ENCODE results near the gene GIMAP7. TPM values are rescaled to one million over a fixed set of nuclear protein-coding genes. Genes with fewer than 3 reads are reported as not detected.

Gene GIMAP7
- total RNA-seq, 4 donors from 2014 or later, result 15.8 to 22.0 (median 19.9) TPM

- intact Hi-C loops (cut with DNase I), result no loop called here
- Histone ChIP-seq H3K27ac (replicated peaks in 1 of 4) (no peak overlapping the region), H3K36me3 (peaks cover 0 to 77% (median 12%) of the 10 kb centered on the region in 4 donors), H3K9me3 (no peaks in the 10 kb centered on the region), H3K4me3 (no peak overlapping the region), H3K27me3 (peaks cover 0 to 6% (median 0%) of the 10 kb centered on the region in 4 donors), H3K4me1 (peaks cover 0 to 7% (median 0%) of the 10 kb centered on the region in 4 donors)
- no peak for DNase-seq (ENCODE audit: extremely low spot score)
- WGBS, result 77% methylated on average over 7 of the region's 7 CpGs
- TF ChIP-seq EP300 (IDR thresholded peaks at IDR 0.05) (no peak), POLR2A (IDR thresholded peaks at IDR 0.05; ENCODE audit: low read depth) (no peak), POLR2AphosphoS5 (IDR thresholded peaks at IDR 0.05) (no peak)
- TF ChIP-seq, protein P1, sequence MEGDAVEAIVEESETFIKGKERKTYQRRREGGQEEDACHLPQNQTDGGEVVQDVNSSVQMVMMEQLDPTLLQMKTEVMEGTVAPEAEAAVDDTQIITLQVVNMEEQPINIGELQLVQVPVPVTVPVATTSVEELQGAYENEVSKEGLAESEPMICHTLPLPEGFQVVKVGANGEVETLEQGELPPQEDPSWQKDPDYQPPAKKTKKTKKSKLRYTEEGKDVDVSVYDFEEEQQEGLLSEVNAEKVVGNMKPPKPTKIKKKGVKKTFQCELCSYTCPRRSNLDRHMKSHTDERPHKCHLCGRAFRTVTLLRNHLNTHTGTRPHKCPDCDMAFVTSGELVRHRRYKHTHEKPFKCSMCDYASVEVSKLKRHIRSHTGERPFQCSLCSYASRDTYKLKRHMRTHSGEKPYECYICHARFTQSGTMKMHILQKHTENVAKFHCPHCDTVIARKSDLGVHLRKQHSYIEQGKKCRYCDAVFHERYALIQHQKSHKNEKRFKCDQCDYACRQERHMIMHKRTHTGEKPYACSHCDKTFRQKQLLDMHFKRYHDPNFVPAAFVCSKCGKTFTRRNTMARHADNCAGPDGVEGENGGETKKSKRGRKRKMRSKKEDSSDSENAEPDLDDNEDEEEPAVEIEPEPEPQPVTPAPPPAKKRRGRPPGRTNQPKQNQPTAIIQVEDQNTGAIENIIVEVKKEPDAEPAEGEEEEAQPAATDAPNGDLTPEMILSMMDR (IDR thresholded peaks at IDR 0.05), result no peak
These were observed 40.8 kb upstream of the GIMAP7 start for GRCh38 chr7:150473902-150474301.

- TF ChIP-seq POLR2A (IDR thresholded peaks at IDR 0.05; ENCODE audit: low read depth), result no peak
- TF ChIP-seq EP300 (IDR thresholded peaks at IDR 0.05), result no peak
- TF ChIP-seq POLR2AphosphoS5 (IDR thresholded peaks at IDR 0.05), result no peak
- TF ChIP-seq, protein P1 (IDR thresholded peaks at IDR 0.05), result no peak
- 92% methylated on average over 3 of the region's 3 CpGs for WGBS
- H3K4me3 ChIP-seq, result no peak overlapping the region
- H3K9me3 ChIP-seq, result no peaks in the 10 kb centered on the region
- peaks cover 0 to 73% (median 9%) of the 10 kb centered on the region in 4 donors for H3K36me3 ChIP-seq
- H3K4me1 ChIP-seq, result peaks cover 0 to 8% (median 6%) of the 10 kb centered on the region in 4 donors
- no peak overlapping the region for H3K27ac ChIP-seq (replicated peaks in 1 of 4)
- no peak for DNase-seq (ENCODE audit: extremely low spot score)
- H3K27me3 ChIP-seq, result peaks cover 0 to 6% (median 0%) of the 10 kb centered on the region in 4 donors
- intact Hi-C loops (cut with DNase I), result no loop called here
These were observed 38.4 kb upstream of the GIMAP7 start for GRCh38 chr7:150476285-150476684.

- 91% methylated on average over 25 of the region's 25 CpGs for WGBS
- Histone ChIP-seq H3K36me3 (peaks cover 0 to 68% (median 9%) of the 10 kb centered on the region in 4 donors), H3K27me3 (peaks cover 0 to 6% (median 0%) of the 10 kb centered on the region in 4 donors), H3K27ac (replicated peaks in 1 of 4) (no peak overlapping the region), H3K4me1 (peaks cover 0 to 10% (median 7%) of the 10 kb centered on the region in 4 donors), H3K4me3 (no peak overlapping the region), H3K9me3 (no peaks in the 10 kb centered on the region)
- no peak for DNase-seq (ENCODE audit: extremely low spot score)
- TF ChIP-seq EP300 (IDR thresholded peaks at IDR 0.05) (no peak), POLR2A (IDR thresholded peaks at IDR 0.05; ENCODE audit: low read depth) (no peak), POLR2AphosphoS5 (IDR thresholded peaks at IDR 0.05) (no peak)
- TF ChIP-seq, protein P1 (IDR thresholded peaks at IDR 0.05), result no peak
- intact Hi-C loops (cut with DNase I), result no loop called here
These were observed 37.6 kb upstream of the GIMAP7 start for GRCh38 chr7:150476819-150477631.

DNA sequence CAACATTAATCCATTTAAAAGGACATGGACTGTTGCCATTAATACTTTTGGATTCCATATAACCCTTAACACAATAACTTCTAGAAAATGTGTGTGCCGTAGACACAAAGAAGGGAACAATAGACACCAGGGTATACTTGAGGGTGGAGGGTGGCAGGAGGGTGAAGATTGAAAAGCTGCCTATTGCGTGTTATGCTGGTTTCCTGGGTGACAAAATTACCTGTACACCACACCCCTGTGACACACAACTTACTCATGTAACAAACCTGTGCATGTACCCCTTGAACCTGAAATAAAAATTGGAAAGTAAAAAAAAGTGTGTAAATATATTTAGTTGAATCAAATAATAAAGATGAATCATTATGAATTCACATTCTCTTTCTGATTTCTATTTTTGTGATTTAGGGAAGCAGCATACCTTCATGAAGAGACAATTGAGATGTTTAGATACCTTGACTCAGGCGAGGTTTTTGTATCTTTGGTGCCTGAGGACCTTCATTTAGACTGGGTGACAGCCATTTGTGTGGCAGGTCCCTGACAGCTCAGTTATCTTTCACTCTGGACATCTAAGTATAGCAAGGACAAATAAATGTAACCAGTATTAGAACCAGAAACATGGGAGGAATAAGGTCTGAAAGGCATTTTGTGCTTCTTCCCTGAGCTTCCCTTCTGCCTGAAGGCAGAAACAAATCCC is 35.5 kb upstream of the GIMAP7 start:
- H3K36me3 ChIP-seq, result peaks cover 0 to 46% (median 8%) of the 10 kb centered on the region in 4 donors
- peaks cover 0 to 6% (median 0%) of the 10 kb centered on the region in 4 donors for H3K27me3 ChIP-seq
- H3K27ac ChIP-seq (replicated peaks in 1 of 4), result peak overlapping the region in 1 of 4 donors; percentile 13
- H3K9me3 ChIP-seq, result no peaks in the 10 kb centered on the region
- intact Hi-C loops (cut with DNase I), result no loop called here
- TF ChIP-seq EP300 (IDR thresholded peaks at IDR 0.05) (no peak), POLR2AphosphoS5 (IDR thresholded peaks at IDR 0.05) (no peak), POLR2A (IDR thresholded peaks at IDR 0.05; ENCODE audit: low read depth) (no peak)
- TF ChIP-seq, protein P1 (IDR thresholded peaks at IDR 0.05), result no peak
- no peak overlapping the region for H3K4me3 ChIP-seq
- WGBS, result 74% methylated on average over 3 of the region's 3 CpGs
- DNase-seq (ENCODE audit: extremely low spot score), result no peak
- H3K4me1 ChIP-seq, result peaks cover 0 to 10% (median 7%) of the 10 kb centered on the region in 4 donors
